Activated T-cell treated with anti-CD3 and anti-CD28 coated beads for 4 hours (primary cell): ENCODE data around the gene EGFL7.

Experiments used
- DNase-seq: peaks from one replicate; pipeline ENCODE4 v3.0.0-alpha.2; 2020

Gene EGFL7

DNA sequence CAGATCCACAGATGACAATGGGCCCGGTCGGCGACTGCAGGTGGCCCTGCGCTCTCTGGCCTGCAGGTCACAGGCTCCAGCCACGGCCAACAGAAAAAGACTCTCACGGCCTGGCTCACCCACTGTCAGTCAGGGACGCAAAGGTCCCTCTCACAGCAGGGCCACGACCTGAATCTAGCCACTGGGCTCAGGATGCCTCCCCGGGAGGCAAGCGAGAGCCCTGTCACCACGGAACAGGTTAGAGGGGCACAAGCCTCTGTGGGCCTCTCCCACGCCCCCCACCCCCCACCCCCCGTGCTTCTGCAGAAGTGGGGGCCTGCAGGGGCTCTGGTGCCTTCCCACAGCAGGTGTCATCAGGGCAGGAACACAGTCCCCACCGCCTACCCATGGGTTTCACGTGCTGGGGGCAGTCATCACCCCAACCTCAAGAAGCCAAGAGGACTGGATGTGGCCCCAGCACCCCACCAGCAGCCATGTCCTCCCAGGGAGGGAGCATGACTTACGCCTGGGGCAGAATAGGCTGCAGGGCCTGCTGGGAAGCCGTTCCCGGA lies 17.3 kb upstream of the EGFL7 start:
- no peak for DNase-seq

- no peak for DNase-seq
These were observed 16.6 kb upstream of the EGFL7 start for GRCh38 chr9:136645903-136646754.

DNA sequence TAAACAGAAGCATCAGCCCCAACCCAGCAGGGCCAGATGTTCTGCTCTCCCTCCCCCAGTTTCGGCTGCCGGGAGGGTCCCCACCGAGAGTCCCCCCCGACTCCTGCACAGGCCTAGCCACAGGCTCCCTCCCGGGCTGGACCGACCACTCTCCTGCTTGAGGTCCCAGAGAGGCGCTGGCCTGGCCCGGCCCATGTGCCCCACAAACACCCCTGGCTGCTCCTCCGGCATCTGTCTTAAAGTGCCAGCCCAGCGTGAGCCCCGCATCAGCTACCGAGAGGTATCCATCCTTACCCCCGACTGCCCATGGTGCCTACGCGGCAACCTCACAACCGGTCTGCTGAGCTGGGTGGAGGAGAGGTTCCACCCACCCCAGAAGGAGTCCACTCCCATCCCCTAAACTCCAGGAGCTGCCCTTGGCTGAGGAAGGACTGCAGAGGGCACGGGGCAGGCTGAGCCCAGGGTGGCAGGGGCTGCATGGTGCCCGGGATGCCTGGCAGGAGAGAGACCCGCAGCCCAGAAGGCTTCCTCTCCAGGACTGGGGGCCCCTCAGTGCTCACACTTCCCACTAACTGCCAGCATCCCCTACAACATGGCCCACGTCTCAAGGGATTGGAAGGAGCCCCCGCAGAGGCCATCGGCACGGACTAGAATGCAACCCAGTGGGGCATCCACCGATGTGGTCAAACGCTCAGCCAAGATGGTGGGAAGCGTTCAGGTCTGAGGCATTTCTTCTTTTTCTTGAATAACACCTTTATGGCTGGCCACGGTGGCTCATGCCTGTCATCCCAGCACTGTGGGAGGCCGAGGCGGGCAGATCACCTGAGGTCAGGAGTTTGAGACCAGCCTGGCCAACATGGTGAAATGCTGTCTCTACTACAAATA lies 15.6 kb upstream of the EGFL7 start:
- no peak for DNase-seq

DNA sequence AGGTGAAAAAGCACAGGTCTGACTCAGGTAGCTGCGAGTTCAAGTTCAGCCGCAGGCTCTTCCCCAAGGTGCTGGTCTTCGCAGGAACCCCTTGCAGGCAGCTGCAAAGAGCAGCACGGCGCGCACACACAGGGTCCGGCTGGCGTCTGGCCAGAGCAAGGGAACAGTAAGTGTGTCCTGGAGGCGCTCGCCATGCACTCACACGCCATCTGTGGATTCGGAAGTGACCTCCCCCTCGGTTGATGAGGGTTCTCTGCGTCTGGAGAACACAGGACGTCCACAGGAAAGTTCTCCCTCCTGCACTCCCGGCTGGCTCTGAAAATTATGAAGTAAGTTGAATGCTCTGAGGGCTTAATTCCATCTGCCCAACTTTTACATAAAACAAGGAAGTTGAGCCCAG lies 14.0 kb upstream of the EGFL7 start:
- no peak for DNase-seq

- DNase-seq, result no peak
These were observed 12.7 kb upstream of the EGFL7 start for GRCh38 chr9:136650021-136650420.

GRCh38 chr9:136650648-136651047 lies 12.1 kb upstream of the EGFL7 start:
- no peak for DNase-seq

DNA sequence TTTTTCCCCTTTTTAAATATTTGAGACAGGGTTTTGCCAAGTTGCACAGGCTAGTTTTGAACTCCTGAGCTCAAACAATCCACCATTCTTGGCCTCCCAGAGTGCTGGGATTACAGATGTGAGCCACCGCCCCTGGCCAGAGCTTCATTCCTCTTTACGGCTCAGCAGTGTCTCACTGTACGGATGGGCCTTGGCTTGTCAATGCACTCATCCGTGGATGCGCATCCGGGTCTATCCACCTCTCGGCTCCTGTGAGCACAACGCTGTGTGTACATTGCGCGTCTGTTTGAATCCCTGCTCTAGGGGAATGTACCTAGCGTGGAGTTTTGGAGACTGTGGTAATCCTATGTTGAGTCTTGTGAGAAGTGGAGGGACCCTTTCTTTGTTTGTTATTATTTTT lies 10.9 kb upstream of the EGFL7 start:
- DNase-seq, result no peak

GRCh38 chr9:136653323-136654079 lies 9.2 kb upstream of the EGFL7 start:
- no peak for DNase-seq

DNA sequence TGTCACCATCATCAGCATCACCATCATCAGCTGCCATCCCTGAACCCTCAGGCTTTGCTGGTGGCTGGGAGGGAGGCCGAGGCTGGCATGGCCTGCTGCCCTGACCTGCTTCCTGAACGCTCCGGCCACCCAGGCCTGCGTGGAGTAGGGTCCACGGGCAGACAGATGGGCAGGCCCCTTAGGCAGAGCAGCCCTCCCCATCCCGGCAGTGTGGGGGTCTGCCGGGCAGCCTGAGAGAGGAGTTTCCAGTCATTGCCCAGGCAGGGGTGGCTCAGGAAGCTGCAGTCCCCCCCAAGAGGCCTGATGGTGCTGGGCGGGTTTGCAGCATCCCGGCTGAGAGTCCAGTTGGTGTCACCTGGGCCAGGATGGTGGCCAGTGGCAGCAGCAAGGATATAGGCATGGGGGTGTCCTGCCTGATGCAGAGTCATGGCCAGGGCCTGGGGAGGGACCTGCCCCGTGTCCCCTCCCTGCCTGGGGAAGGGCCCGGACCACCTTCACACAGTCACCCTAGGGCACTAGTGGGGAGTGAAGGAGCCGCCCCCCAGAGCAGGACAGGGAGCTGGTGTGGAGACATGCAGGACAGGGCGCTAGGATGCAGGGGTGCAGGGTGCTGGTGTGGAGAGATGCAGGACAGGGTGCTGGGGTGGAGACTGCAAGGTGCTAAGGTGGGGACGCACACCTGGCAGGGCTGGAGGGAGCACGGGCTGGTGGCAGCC lies 7.7 kb upstream of the EGFL7 start:
- no peak for DNase-seq

GRCh38 chr9:136655536-136656182 lies 7.1 kb upstream of the EGFL7 start:
- no peak for DNase-seq

DNA sequence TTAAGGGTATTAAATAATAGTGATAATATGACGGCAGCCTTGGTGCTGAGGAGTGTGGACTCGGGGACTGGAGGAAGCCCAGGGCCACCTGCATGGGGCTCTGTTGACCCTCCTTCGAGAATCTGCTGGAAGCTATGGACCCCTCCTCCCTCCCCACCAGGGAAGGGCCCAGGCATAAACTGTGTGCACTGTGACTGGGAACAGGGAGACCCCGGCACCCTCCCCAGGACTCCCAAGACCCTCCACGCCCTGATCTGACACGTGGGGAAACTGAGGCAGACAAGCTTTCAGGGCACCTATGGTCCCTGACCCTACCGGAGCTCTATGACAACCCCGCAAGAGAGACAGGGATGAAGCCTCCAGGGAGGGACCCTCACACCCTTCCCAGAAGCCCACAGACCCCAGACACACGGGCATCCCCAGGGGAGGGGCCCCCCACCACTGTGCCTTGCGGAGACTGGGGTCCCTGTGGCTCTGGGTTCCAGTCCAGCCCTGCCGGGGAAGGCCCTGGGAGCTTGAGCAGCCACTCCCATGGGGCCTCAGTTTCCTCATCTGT lies 6.5 kb upstream of the EGFL7 start:
- no peak for DNase-seq

DNA sequence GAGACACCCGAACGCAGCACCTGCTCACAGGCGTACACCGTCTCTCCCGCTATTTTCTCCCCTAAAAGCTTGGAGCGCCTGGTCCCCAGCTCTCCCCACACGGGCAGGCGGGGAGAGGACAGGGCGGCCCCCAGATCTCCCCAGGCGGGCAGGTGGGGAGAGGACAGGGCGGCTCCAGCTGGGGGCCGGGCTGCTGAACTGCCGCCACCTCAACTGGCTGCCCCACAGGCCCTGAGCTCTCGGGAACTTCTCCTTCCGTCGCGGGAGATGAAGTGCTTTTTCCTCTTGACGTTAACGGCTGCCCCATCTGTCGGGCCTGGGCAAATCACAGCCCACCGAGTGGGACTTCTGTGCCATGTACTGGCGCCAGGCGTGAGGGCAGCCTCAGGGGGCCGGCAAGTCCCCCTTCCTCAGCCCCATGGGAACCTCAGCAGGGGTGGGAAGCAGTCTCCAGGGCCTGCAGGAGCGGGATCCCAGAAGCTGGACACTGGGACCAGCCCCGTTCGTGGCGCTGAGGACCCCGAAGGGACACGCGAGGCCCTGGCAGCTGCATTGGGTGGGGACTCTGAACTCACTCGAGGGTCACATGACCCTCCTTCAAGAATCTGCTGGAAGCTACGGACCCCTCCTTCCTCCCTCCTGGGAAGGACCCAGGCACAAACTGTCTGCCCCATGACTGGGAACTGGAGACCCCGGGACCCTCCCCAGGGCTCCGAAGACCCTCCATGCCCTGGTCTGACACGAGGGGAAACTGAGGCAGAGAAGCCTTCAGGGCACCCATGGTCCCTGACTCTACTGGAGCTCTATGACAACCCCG lies 5.7 kb upstream of the EGFL7 start:
- DNase-seq, result no peak

GRCh38 chr9:136657974-136658848 lies 4.5 kb upstream of the EGFL7 start:
- no peak for DNase-seq

- DNase-seq, result no peak
These were observed 3.7 kb upstream of the EGFL7 start for GRCh38 chr9:136658849-136659535.

- no peak for DNase-seq
These were observed 2.6 kb upstream of the EGFL7 start for GRCh38 chr9:136659861-136660784.

DNA sequence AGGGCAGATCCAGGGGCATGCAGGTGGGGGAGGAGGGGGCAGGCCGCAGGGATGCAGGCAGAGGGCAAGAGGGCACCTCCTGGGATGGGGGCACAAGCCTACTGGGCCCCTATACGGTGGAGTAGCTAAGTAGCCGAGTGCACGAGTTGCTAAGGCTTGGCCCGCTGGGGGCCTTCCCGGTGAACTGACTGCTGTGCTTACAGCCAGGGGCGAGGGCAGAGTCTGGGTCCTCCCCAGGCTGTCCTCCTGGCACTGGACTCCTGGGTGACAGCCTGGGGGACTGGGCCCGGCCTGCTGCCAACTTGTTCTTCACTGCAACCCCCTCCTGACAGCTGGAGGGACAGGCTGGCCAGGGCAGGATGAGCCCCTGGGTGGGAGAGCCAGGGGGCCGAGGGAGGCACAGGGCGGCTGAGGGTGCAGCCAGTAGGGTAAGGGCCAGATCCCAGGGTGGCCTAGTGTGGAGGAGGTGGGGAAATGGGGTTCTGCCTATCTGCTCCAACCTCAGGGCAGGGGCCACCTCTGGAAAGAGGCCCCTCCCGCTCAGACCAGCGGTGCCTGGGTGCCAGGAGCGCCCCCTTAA lies 1.7 kb upstream of the EGFL7 start:
- DNase-seq, result no peak

DNA sequence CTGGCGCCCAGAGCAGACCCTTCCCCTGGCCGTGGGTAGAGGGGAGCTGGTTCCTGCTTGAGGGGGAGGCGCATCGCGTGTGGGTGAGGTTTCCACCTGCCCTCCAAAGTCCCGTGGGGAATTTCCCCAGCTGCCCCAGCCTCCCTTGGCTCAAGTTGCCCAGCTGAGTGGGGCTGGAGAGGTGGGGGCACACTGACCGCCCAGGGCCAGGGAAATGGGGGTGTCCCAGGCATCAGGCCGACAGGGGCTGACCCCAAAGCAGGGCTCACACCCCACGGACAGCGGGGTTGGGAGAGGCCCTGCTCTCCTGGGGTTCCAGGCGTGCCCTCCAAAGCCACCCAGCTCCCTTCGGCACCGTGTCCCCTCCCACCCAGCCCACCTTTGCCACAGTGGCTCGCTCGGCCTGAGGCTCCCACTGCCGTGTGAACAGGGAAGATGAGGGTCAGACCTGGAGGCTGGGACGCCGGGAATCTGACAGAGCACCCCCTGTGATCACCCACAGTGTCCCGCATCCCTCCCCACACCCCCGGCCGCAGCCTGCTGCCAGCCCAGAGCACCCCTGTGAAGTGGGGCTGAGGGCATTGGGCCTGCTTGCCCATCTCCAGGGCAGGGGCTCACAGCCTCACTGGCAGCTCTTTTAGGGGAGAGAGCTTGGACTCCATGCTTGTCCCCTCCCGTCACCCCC lies 933 bp upstream of the EGFL7 start:
- DNase-seq, result no peak
